ENCODE results near the gene ZFC3H1. TPM values are rescaled to one million over a fixed set of nuclear protein-coding genes. Genes with fewer than 3 reads are reported as not detected.
"Not testable (repeated sequence)": the region's sequence is repeated elsewhere in the genome, so short reads cannot be mapped to it uniquely, and the experiment has no call there.

ZFC3H1 gene
- total and polyA plus RNA-seq, 8 donors: 4.9 to 574 (median 112) TPM

GRCh38 chr12:71581206-71581605, 82.4 kb downstream of the ZFC3H1 start:
- 48 to 57% (median 54%) methylated on average over 3 of the region's 3 CpGs for WGBS, 5 donors
- H3K27me3 ChIP-seq: no peaks in the 10 kb centered on the region
- no peaks in the 10 kb centered on the region for H3K36me3 ChIP-seq
- TF ChIP-seq POLR2A (IDR thresholded peaks at IDR 0.05) (no peak), EP300 (IDR thresholded peaks at IDR 0.05) (no peak), POLR2AphosphoS5 (IDR thresholded peaks at IDR 0.05) (no peak), CTCF (IDR thresholded peaks at IDR 0.05) (no peak)
- DNase-seq: no peak
- H3K9me3 ChIP-seq: no peaks in the 10 kb centered on the region
- H3K27ac ChIP-seq: no peak overlapping the region
- no peak overlapping the region for H3K4me3 ChIP-seq
- intact Hi-C loops (cut with DNase I; ENCODE audit: low total_unique reads): no loop called here
- H3K4me1 ChIP-seq: no peaks in the 10 kb centered on the region

GRCh38 chr12:71578694-71579258, 84.9 kb downstream of the ZFC3H1 start:
- Histone ChIP-seq H3K27me3 (no peaks in the 10 kb centered on the region), H3K9me3 (no peaks in the 10 kb centered on the region), H3K36me3 (no peaks in the 10 kb centered on the region), H3K4me1 (no peaks in the 10 kb centered on the region), H3K4me3 (no peak overlapping the region), H3K27ac (no peak overlapping the region)
- TF ChIP-seq POLR2A (IDR thresholded peaks at IDR 0.05) (no peak), POLR2AphosphoS5 (IDR thresholded peaks at IDR 0.05) (no peak), EP300 (IDR thresholded peaks at IDR 0.05) (no peak), CTCF (IDR thresholded peaks at IDR 0.05) (no peak)
- intact Hi-C loops (cut with DNase I; ENCODE audit: low total_unique reads): no loop called here
- DNase-seq: no peak
- 60 to 77% (median 74%) methylated on average over 5 of the region's 5 CpGs for WGBS, 5 donors

GRCh38 chr12:71576496-71576895, 87.2 kb downstream of the ZFC3H1 start:
- DNase-seq: no peak
- 63 to 77% (median 74%) methylated on average over 3 of the region's 3 CpGs for WGBS, 5 donors
- intact Hi-C loops (cut with DNase I; ENCODE audit: low total_unique reads): no loop called here

GRCh38 chr12:71569885-71570284, 93.8 kb downstream of the ZFC3H1 start:
- H3K36me3 ChIP-seq; H3K27ac ChIP-seq; H3K27me3 ChIP-seq; intact Hi-C loops (cut with DNase I; ENCODE audit: low total_unique reads); H3K9me3 ChIP-seq; H3K4me3 ChIP-seq; DNase-seq; H3K4me1 ChIP-seq: not testable (repeated sequence)
- 81 to 99% (median 92%) methylated on average over 6 of the region's 6 CpGs for WGBS, 5 donors

More at GRCh38 chr12:71576496-71576895, 87.2 kb downstream of the ZFC3H1 start:
- no peaks in the 10 kb centered on the region for H3K36me3 ChIP-seq
- no peaks in the 10 kb centered on the region for H3K9me3 ChIP-seq
- no peaks in the 10 kb centered on the region for H3K27me3 ChIP-seq
- H3K4me1 ChIP-seq: no peaks in the 10 kb centered on the region
- TF ChIP-seq POLR2AphosphoS5 (IDR thresholded peaks at IDR 0.05) (no peak), CTCF (IDR thresholded peaks at IDR 0.05) (no peak), POLR2A (IDR thresholded peaks at IDR 0.05) (no peak), EP300 (IDR thresholded peaks at IDR 0.05) (no peak)
- no peak overlapping the region for H3K4me3 ChIP-seq
- no peak overlapping the region for H3K27ac ChIP-seq

- Histone ChIP-seq H3K27ac (no peak overlapping the region), H3K9me3 (no peaks in the 10 kb centered on the region), H3K27me3 (no peaks in the 10 kb centered on the region), H3K36me3 (no peaks in the 10 kb centered on the region), H3K4me1 (no peaks in the 10 kb centered on the region), H3K4me3 (no peak overlapping the region)
- no peak for DNase-seq
- TF ChIP-seq POLR2A (IDR thresholded peaks at IDR 0.05) (no peak), POLR2AphosphoS5 (IDR thresholded peaks at IDR 0.05) (no peak), EP300 (IDR thresholded peaks at IDR 0.05) (no peak), CTCF (IDR thresholded peaks at IDR 0.05) (no peak)
- intact Hi-C loops (cut with DNase I; ENCODE audit: low total_unique reads): no loop called here
- 66 to 83% (median 78%) methylated on average over 3 of the region's 3 CpGs for WGBS, 5 donors
Observed at GRCh38 chr12:71567537-71567936, 96.1 kb downstream of the ZFC3H1 start.

All from stomach (tissue), 9 donors.